ENCODE data around the gene CPTP. TPM values are rescaled to one million over a fixed set of nuclear protein-coding genes. Genes with fewer than 3 reads are reported as not detected.
"Not testable (repeated sequence)": the region's sequence is repeated elsewhere in the genome, so short reads cannot be mapped to it uniquely, and the experiment has no call there.

The CPTP gene
- total RNA-seq, 1 experiment from 2014 or later, result 31.1 TPM

DNA sequence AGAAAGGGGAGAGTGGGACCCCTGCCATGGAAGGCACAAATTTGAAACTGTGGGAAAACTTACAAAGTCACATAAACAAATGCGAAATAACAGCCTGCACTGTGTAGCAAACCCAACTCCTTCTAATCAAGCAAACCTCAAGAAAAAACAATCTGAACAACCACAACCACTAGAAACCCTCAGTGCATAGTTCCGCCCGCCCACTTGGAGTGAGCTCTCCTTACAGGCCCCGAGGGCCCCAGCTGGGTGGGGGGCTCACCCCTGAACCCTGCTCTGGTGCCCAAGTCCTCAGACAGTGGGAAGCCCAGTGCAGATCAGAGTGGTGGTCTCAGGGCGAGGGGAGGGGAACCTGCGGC is 34.7 kb downstream of the CPTP start:
- Histone ChIP-seq H3K4me3 (peak overlapping the region; percentile 91), H3K27me3 (no peaks in the 10 kb centered on the region), H3K36me3 (peaks cover 8% of the 10 kb centered on the region), H3K9me3 (no peaks in the 10 kb centered on the region)
- peak; percentile 59 for DNase-seq

DNA sequence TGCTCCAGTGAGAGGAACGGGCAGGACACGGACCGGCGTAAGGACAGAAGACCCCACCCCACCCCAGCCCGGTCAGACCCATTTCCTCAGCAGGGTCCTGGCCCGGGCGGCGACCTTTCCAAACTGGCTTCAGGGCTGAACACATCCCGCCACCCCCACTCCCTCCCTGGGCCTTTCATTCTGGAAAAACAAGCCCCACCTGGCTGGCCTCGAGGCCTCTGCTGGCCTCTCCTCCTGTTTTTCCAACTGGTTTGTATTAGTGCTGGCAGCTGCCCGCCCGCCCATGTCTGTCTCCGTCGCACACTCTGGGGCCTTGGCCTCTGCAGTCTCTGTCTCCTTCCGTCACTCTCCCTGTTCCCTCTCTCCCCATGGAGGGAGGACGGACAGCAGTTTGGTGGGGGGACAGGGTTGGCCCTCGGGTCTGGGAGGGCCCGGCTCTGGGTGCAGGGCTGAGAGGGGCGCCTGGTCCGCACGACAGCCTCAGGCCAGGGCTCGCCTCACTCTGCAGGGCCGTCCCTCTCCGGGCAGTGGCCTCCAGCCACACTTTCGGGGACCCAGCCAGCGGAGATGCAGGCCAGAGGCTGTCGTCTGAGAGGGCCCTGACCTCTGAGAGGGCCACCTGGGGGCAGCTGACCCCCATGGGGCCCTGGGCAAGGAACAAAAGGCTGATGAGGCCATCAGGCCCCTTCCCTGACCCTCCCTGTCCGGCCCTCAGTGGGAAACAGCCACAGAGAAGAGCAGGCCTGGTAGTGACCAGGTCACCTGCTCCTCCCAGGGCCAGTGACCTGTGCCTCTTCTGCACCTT is 35.3 kb downstream of the CPTP start:
- DNase-seq, result peak; percentile 78
- Histone ChIP-seq H3K27me3 (no peaks in the 10 kb centered on the region), H3K9me3 (no peaks in the 10 kb centered on the region), H3K4me3 (peak overlapping the region; percentile 91), H3K36me3 (peaks cover 4% of the 10 kb centered on the region)

DNA sequence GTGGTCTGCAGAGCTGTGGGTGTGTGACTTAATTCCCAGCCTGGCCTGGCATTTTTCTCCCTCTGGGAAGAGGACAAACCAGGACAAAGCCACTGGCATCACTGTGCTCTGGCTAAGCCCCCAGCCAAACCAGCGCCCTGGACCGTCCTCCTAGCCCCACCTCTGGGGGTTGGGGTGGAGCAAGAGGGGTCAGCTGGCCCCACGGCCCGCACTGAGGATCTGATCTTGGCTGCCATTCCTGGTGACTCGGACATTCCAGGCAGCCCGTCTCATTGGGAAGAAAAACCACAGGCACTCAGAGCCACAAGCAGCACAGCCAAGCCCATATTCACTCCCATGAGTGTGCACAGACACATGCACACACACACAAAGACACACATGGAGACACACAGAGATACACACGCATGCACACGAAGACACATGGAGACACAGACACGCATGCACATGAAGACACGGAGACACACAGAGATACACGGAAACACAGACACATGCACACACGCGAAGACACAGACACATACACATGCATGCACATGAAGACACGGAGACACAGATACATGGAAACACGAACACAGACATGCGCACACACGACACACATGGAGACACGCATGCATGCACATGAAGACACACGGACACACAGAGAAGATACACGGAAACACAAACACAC is 36.0 kb downstream of the CPTP start:
- H3K27me3 ChIP-seq, result no peaks in the 10 kb centered on the region
- H3K4me3 ChIP-seq, result peak overlapping the region; percentile 19
- peaks cover 4% of the 10 kb centered on the region for H3K36me3 ChIP-seq
- peak; percentile 98 for DNase-seq
- H3K9me3 ChIP-seq, result no peaks in the 10 kb centered on the region

DNA sequence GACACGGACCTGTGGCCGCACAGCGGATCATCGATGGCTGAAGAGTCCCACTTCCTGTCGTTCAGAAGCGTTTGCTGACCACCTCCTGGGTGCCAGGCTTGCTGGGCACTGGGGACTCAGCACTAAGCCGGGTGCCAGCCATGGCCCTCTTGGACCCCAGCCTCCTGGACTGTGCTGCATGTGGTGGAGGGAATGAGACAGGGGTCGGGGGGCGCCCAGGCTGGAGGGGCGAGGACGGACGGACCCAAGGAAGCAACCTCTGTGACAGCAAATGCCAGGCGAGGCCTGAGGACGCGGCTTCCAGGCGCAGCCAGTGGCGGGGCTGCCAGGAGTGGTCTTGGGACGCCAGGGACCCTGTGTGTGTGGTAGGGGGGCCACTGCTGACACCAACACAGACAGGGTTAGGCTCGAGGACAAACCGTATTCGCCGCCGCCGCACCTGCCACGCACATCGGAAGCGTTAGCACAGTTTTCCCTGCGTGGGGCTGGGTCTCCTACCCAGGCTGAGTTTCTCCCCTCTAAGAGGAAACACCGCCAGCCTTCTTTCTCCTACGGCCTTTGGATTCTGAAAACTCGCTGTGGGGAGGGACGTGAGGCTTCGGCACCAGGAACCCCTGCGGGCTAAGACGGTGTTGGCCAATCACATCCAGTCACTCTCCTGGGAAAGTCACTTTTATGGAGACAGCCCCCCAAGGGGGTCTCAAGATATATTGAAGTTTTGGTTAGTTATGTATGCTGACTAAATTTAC is 36.8 kb downstream of the CPTP start:
- Histone ChIP-seq H3K36me3 (peaks cover 4% of the 10 kb centered on the region), H3K27me3 (no peaks in the 10 kb centered on the region), H3K4me3 (peak overlapping the region; percentile 19), H3K9me3 (peaks cover 3% of the 10 kb centered on the region)
- DNase-seq, result no peak

DNA sequence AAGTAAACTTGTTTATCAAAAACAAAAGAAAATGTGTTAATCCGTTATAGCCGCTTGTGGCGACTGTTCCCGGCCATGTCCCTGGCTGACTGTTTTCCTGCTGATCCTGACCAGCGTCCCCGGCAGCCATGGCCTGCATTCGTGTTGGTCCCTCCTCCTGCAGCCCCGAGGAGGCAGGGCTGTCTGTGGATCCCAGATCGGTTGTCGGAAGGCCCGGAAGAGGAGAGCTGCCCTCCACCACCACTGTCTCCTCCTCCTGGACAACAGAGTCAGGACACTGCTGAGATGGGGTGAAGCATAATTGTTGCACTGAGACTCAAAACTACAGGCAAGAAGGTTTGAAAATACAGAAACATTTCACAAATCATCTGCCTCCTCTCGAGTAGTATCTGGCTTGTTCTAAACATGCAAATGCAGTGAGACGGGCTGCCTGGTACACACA is 37.4 kb downstream of the CPTP start:
- Histone ChIP-seq H3K4me3 (peak overlapping the region; percentile 19), H3K27me3 (no peaks in the 10 kb centered on the region), H3K36me3 (peaks cover under 1% of the 10 kb centered on the region), H3K9me3 (peaks cover 5% of the 10 kb centered on the region)
- DNase-seq, result peak; percentile 87

DNA sequence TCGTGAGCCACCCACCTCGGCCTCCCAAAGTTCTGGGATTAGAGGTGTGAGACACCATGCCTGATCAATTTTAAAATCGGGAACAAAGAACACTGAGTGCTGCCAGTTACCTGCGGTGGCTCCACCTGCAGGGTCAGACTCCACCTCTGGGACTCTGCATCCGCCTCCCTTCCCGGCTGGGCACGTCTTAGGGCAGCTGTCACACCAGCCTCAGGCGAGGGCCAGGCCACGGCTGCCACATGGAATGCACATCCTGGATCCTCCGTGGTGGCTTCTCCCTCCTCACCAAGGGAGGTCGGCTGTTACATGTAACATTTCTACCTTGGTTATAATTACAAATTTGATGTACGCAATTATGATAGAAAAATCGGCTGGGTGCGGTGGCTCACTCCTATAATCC is 39.7 kb downstream of the CPTP start:
- Histone ChIP-seq H3K36me3 (no peaks in the 10 kb centered on the region), H3K9me3 (peaks cover 9% of the 10 kb centered on the region), H3K4me3 (no peak overlapping the region), H3K27me3 (no peaks in the 10 kb centered on the region)
- no peak for DNase-seq

DNA sequence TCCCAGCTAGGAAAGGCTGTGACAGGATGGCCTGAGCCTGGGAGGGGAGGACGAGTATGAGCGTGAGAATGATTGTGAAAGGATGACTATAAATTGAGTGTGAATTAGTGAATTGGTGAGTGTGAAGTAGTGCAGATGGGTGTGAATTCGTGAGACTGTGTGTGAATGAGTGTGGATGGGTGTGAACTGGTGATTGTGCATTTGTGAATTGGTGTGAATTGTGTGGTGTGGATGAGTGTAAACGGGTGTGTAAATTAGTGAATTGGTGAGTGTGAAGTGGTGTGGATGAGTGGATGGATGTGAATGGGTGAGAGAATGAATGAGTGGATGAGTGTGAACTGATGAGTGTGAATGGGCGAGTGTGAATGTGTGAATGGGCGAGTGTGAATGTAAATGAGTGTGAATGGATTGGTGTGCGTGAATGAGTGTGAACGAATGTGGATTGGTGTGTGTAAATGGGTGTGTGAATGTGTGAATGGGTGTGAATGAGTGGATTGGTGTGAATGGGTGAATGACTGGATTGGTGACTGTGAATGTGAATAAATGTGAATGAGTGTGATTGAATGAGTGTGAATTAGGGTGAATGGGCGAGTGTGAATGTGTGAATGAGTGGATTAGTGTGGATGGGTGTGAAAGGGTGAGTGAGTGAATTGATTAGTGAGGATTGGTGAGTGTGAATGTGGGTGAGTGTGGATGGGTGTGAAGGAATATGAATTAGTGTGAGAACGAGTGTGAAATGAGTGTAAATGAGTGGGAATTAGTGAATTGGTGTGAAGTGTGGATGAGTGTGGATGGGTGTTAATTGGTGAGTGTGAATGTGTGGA is 41.5 kb downstream of the CPTP start:
- H3K9me3 ChIP-seq, result peaks cover 9% of the 10 kb centered on the region
- H3K4me3 ChIP-seq, result no peak overlapping the region
- H3K36me3 ChIP-seq, result no peaks in the 10 kb centered on the region
- DNase-seq, result no peak
- H3K27me3 ChIP-seq, result no peaks in the 10 kb centered on the region

DNA sequence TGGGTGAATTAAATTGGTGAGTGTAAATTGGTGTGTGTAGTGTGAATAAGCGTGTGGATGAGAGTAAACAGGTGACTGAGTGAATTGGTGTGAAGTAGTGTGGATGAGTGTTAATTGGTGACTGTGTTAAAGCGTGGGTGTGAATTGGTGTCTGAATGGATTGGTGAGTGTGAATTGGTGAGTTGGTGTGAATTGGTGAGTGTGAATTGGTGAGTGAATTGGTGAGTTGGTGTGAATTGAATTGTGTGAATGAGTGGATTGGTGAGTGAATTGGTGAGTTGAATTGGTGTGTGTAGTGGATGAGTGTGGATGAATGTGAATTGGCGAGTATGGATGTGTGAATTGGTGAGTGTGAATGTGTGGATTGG is 42.1 kb downstream of the CPTP start:
- Histone ChIP-seq H3K4me3 (no peak overlapping the region), H3K27me3 (no peaks in the 10 kb centered on the region), H3K36me3 (peaks cover 5% of the 10 kb centered on the region), H3K9me3 (peaks cover 9% of the 10 kb centered on the region)
- DNase-seq, result no peak

DNA sequence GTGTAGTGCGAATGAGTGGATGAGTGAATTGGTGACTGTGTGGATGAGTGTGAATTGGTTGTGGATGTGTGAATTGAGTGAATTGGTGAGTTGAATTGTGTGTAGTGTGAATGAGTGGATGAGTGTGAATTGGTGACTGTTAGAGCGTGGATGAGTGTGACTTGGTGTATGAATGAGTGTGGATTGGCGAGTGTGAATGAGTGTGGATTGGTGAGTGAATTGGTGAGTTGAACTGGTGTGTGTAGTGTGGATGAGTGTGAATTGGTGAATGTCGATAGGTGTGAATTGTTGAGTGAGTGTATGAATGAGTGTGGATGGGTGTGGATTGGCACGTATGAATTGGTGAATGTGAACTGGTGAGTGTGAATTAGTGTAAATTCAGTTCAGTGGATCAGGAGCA is 42.7 kb downstream of the CPTP start:
- Histone ChIP-seq H3K36me3 (peaks cover 9% of the 10 kb centered on the region), H3K4me3 (no peak overlapping the region), H3K27me3 (no peaks in the 10 kb centered on the region), H3K9me3 (peaks cover 9% of the 10 kb centered on the region)
- no peak for DNase-seq

DNA sequence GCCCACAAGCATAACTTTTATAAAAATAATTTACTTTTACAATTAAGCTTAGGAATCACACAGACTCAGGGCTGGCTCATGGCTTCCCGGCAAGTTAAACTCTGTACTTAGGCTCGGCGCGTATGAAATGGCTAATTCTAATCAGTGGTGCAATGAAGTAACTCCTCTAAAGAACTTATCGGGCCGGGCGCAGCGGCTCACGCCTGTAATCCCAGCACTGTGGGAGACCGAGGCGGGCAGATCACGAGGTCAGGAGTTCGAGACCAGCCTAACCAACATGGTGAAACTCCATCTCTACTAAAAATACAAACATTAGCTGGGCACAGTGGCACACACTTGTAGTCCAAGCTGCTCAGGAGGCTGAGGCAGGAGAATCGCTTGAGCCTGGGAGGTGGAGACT is 45.5 kb downstream of the CPTP start:
- H3K9me3 ChIP-seq, H3K4me3 ChIP-seq, H3K27me3 ChIP-seq, DNase-seq: not testable (repeated sequence)
- peaks cover 25% of the 10 kb centered on the region for H3K36me3 ChIP-seq

DNA sequence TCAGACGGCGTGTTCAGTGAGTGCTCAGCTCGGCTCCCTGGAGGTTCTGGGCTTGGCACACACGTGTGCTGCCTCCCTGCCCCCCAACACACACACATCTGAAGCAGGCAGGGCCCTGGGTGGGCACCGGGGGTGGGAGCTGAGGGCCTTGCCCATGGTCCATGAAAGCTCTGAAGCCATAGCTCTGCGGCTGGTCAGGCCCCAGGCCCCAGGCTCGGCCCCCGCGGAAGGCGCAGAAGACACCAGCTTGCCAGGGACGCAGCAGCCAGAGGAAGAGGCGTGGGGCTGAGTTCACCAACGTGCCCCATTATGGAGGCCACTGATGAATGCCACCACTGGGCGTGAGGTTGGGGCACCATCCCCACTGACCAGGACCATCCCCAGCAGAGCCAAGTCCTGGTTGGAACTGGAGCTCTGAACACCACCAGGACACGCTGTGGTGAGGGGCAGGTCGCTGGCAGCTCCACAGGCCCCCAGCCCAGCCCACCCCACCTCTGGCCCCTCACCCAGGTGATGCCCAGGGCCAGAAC is 46.2 kb downstream of the CPTP start:
- peaks cover 28% of the 10 kb centered on the region for H3K36me3 ChIP-seq
- no peaks in the 10 kb centered on the region for H3K27me3 ChIP-seq
- DNase-seq, result no peak
- H3K4me3 ChIP-seq, result no peak overlapping the region
- peaks cover 7% of the 10 kb centered on the region for H3K9me3 ChIP-seq

DNA sequence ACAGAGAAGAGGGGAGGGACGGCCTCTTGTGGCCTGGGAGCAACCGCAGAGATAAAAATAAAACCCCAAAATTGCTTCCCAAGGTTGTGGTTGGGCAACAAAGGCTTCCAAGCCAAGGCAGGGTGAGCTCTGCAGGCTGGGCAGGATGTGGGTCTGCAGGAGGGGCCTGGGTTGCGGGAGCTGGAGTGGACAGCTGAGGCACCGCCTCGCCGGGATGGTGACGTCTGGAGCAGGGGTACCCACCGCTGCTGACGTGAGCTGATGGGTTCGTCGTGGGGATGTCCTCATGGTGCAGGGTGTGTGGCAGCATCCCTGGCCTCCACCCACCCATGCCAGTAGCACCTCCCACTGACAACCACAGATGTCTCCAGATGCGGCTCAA is 46.8 kb downstream of the CPTP start:
- no peak for DNase-seq
- H3K4me3 ChIP-seq, result no peak overlapping the region
- peaks cover 33% of the 10 kb centered on the region for H3K36me3 ChIP-seq
- H3K9me3 ChIP-seq, result peaks cover 5% of the 10 kb centered on the region
- H3K27me3 ChIP-seq, result no peaks in the 10 kb centered on the region

DNA sequence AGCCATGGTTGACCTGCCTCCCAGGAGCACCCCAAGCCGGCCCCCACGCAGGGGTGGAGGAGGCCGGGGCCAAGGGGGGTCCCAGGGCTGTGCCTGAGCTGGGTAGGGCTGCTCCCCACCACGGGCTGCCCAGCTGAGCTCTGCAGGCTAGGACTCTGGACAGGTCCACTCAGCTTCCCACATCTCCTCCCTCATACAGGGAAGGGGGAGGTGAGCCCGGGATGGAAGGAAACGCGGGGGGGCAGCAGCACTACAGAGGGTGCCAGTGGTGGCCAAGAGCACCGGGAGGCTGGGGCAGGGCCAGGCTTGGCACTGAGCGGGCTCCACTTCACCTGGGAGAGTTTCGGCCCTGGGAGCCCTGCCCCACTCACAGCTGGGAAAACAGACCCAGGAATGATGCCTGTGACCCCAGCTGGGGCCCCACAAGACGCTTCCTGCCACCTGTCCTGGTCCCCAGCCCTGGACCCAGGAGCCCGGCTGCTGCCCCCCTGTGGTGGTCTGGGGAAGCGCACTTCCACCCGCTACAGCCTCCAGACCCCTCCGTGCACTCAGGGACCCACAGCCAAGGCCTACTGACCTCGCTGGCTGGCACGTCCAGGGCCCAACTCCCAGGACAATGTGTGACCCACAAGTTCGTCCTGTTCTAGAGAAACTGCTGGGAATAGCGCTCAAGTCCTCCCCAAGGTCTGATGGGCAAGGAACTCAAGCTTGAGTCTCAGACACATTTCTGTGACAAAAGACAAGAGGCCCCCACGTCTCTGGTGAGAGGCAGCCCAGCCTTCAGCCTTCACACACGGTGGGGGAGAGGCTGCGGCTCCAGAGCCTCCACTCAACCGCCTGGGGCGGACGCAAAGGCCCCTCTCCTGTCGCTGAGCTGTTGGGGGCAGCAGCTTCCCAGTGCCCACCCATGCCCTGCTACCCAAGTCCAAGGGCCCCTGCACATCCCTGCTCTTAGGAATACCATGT is 47.4 kb downstream of the CPTP start:
- Histone ChIP-seq H3K27me3 (no peaks in the 10 kb centered on the region), H3K4me3 (no peak overlapping the region), H3K9me3 (peaks cover 3% of the 10 kb centered on the region), H3K36me3 (peaks cover 38% of the 10 kb centered on the region)
- peak; percentile 63 for DNase-seq

DNA sequence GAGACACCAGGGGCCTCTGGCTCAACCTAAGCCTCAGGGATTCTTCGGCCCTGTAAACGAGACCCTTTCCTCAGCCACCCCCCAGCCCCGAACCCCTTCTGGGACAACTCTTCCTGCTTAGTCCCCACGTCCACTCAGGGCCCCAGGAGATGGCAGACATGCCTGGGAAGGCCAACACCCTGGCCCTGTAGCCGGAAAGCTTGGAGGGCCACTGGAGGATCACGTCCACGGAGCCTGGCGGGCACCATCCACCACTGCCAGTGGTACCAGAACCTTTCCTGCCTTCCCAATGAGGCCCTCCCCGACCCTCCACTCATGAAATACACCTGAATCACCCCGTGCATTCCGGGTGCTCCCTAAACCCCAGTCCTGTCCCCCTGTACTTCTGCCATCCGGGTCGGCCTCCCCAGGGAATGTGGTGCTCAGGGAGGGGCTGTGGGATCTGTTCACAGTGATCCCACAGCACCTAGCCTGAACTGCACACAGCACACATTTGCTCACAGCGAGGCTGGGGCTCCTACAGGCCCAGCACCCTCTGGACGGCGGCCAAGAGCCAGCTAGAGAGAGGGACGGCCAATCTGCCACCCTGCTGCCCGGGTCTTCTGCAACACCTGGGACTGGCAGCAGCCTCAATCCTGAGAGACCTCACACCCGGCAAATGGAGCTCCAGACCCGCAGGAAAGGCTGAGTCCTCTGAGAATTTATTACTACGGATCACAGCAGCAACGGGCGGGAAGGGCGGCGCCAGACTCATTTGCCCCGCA is 48.6 kb downstream of the CPTP start:
- DNase-seq, result no peak
- Histone ChIP-seq H3K9me3 (no peaks in the 10 kb centered on the region), H3K27me3 (no peaks in the 10 kb centered on the region), H3K36me3 (peaks cover 38% of the 10 kb centered on the region), H3K4me3 (peak overlapping the region; percentile 76)
